ENCODE measurements around the gene ZNF678.

DNA sequence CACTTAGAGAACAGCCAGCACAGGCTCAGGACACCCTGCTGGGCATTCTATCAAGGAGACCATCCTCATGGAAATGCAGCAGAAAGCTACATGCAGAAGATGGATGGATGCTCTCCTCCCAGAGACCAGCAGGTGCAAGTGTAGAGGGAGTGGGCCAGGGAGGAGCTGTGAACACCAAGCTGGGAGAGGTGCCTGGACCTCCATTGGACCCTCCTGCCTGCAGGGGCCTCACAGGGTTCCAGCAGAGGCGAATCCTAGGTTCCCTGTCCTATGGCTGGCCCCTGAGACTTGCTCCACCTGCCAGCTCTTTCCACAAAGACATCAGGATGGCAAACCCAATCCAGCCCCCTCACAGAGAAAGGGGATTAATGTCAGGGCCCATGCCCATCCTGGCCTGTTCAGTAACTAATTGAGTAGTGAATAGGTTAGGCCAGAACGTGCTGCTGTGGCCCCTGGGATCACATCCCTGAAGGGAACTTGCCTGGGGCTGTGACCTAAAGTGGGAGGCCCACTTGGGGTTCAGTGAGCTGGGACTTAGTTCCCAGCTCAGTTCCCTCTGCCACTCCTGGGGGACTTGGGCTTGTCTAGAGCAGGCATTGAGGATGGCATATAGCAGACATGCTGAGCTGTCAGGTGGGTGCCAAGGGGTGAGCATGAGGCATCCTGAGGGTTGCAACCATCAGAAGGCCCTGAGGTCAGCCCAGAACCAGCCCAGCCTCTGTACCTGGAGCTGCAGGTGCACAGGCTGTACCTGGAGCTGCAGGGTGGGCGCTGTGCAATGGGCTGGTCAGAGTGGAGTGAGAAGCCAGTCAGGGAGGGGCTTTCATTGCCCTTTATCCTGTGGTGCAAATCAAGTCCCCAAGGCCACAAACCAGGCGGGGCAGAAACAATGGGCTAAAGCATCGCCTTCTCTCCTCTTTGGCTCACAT lies 22.9 kb upstream of the ZNF678 start:
- TF ChIP-seq POLR2A (IDR thresholded peaks at IDR 0.05; ENCODE audit: low read length) (no peak), GATA1 (IDR thresholded peaks at IDR 0.05; ENCODE audit: low read depth, low read length) (no peak)
